ENCODE measurements around the gene ANO6.

Gene ANO6

GRCh38 chr12:45477526-45477925 is 261.6 kb downstream of the ANO6 start:
- DNase-seq (ENCODE audit: extremely low read depth, insufficient read length) = no peak
- no peak overlapping the region for H3K4me3 ChIP-seq (replicated peaks; ENCODE audit: low read depth, low read length)
- TF ChIP-seq, protein P1, sequence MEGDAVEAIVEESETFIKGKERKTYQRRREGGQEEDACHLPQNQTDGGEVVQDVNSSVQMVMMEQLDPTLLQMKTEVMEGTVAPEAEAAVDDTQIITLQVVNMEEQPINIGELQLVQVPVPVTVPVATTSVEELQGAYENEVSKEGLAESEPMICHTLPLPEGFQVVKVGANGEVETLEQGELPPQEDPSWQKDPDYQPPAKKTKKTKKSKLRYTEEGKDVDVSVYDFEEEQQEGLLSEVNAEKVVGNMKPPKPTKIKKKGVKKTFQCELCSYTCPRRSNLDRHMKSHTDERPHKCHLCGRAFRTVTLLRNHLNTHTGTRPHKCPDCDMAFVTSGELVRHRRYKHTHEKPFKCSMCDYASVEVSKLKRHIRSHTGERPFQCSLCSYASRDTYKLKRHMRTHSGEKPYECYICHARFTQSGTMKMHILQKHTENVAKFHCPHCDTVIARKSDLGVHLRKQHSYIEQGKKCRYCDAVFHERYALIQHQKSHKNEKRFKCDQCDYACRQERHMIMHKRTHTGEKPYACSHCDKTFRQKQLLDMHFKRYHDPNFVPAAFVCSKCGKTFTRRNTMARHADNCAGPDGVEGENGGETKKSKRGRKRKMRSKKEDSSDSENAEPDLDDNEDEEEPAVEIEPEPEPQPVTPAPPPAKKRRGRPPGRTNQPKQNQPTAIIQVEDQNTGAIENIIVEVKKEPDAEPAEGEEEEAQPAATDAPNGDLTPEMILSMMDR (IDR thresholded peaks at IDR 0.05; ENCODE audit: insufficient read depth, low read length, poor library complexity, severe bottlenecking) = no peak
- H3K36me3 ChIP-seq (ENCODE audit: control insufficient read depth, insufficient read depth, low read length) = no peaks in the 10 kb centered on the region
- no peaks in the 10 kb centered on the region for H3K27me3 ChIP-seq (replicated peaks; ENCODE audit: control insufficient read depth, insufficient read depth, low read length)

DNA sequence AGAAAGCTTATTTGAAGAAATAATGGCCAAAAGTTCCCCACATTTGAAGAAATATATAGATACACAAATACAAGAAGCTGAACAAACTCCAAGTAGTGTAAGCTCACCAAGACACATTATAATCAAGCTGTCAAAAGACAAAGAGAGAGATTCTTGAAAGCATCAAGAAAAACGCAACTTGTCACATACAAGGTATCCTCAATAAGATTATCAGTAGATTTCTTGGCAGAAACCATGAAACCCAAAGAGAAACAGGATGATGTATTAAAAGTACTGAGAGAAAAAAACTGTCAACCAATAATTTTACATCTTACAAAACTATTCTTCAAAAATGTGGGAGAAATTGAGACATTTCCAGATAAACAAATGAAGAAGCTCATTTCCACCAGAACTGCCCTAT is 263.0 kb downstream of the ANO6 start:
- DNase-seq (ENCODE audit: extremely low read depth, insufficient read length) = no peak

DNA sequence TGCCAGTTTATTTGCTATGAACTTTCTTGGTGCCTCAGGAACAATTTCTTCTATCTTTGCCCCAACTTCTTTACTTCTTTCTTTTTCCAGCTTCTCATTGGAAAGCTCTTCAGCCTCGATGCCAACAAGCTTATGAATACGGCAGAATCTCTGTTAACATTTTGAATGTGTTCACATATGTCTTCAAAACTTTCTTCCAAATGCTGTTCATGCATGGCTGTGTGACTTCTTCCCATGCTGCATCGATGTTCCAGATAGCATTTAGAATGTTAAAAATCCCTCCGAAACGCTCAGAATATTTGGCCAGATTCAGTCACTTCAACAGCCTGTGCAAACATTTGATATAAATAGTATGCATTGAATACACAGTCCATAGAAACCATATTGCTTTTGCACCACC is 265.9 kb downstream of the ANO6 start:
- DNase-seq (ENCODE audit: extremely low read depth, insufficient read length) = no peak

More for the DNA sequence above, 263.0 kb downstream of the ANO6 start:
- Histone ChIP-seq H3K36me3 (ENCODE audit: control insufficient read depth, insufficient read depth, low read length) (no peaks in the 10 kb centered on the region), H3K27me3 (replicated peaks; ENCODE audit: control insufficient read depth, insufficient read depth, low read length) (no peaks in the 10 kb centered on the region), H3K4me3 (replicated peaks; ENCODE audit: low read depth, low read length) (no peak overlapping the region)
- TF ChIP-seq, protein P1 (IDR thresholded peaks at IDR 0.05; ENCODE audit: insufficient read depth, low read length, poor library complexity, severe bottlenecking) = no peak

GRCh38 chr12:45483571-45483970 is 267.7 kb downstream of the ANO6 start:
- Histone ChIP-seq H3K36me3 (ENCODE audit: control insufficient read depth, insufficient read depth, low read length) (no peaks in the 10 kb centered on the region), H3K4me3 (replicated peaks; ENCODE audit: low read depth, low read length) (no peak overlapping the region), H3K27me3 (replicated peaks; ENCODE audit: control insufficient read depth, insufficient read depth, low read length) (no peaks in the 10 kb centered on the region)
- DNase-seq (ENCODE audit: extremely low read depth, insufficient read length) = no peak
- TF ChIP-seq, protein P1 (IDR thresholded peaks at IDR 0.05; ENCODE audit: insufficient read depth, low read length, poor library complexity, severe bottlenecking) = no peak

More for the DNA sequence above, 265.9 kb downstream of the ANO6 start:
- Histone ChIP-seq H3K36me3 (ENCODE audit: control insufficient read depth, insufficient read depth, low read length) (no peaks in the 10 kb centered on the region), H3K27me3 (replicated peaks; ENCODE audit: control insufficient read depth, insufficient read depth, low read length) (no peaks in the 10 kb centered on the region), H3K4me3 (replicated peaks; ENCODE audit: low read depth, low read length) (no peak overlapping the region)
- TF ChIP-seq, protein P1 (IDR thresholded peaks at IDR 0.05; ENCODE audit: insufficient read depth, low read length, poor library complexity, severe bottlenecking) = no peak
